ENCODE results near the gene UBTFL1.
"Not testable (repeated sequence)": the region's sequence is repeated elsewhere in the genome, so short reads cannot be mapped to it uniquely, and the experiment has no call there.

UBTFL1 gene, protein sequence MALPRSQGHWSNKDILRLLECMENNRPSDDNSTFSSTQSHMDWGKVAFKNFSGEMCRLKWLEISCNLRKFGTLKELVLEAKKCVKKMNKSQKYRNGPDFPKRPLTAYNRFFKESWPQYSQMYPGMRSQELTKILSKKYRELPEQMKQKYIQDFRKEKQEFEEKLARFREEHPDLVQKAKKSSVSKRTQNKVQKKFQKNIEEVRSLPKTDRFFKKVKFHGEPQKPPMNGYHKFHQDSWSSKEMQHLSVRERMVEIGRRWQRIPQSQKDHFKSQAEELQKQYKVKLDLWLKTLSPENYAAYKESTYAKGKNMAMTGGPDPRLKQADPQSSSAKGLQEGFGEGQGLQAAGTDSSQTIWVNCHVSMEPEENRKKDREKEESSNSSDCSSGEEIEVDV

DNA sequence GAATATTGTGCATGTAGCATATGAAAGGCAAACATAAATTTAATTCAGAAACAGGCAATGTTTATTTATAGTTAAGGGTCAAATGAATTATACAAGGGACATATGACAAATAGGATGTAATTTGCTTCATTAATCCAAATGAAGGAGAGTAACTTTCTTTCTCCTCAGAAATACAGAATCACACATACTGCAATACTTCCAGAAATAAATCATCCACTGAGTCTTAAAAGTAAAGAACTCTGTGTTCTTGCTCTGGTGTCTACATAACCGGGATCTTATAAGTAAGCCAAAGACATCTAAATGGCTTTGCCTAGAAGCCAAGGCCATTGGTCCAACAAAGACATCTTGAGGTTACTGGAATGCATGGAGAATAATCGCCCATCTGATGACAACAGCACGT, at the start of gene UBTFL1:
Gene UBTFL1, plus strand, starts transcription at position 301 of the 400 bp plus-strand sequence. Its CDS starts 0 bp downstream, at position 301.
- not testable (repeated sequence) for DNase-seq

GRCh38 chr11:90051591-90052209, 34.0 kb upstream of the UBTFL1 start:
- DNase-seq: not testable (repeated sequence)

GRCh38 chr11:90052311-90052710, 33.4 kb upstream of the UBTFL1 start:
- not testable (repeated sequence) for DNase-seq

GRCh38 chr11:90053545-90053944, 32.2 kb upstream of the UBTFL1 start:
- DNase-seq: not testable (repeated sequence)

DNA sequence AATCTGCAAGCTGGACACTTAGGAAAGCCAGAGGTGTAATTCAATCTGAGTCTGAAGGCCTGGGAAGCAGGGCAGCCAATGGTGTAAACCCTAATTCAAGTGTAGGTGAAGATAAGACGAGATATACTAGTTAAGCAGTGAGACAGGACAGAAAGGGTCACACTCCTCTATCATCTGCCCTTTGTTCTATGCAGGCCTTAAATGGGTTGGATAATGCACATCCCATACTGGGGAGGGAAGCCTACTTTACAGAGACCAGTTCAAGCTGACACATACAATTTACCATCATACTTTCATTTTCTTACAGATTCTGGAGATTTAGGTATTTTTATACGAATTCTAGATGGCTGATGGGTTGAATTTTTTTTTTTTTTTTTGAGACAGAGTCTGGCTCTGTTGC, 3.0 kb downstream of the UBTFL1 start:
- DNase-seq: not testable (repeated sequence)

- not testable (repeated sequence) for DNase-seq
Observed at GRCh38 chr11:90095230-90095924, 9.6 kb downstream of the UBTFL1 start.

DNA sequence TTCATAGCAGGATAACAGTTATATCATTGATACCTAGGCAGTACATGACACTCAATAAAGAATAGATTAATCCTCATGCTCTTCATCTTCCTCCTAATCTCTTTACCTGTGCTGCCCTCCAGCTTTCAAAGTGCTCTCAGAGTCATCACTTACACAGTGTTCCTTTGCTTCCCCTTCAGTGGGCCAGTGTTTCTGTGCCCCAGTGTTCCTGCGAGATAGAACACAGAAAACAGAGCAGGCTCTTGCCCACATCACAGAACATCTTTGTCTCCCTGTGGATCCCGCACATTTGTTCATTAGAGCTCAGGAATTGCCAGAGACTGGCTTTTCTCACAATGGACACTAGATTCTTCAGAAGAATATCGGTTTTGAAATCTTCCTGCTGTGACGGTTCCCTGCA, 12.5 kb downstream of the UBTFL1 start:
- DNase-seq: not testable (repeated sequence)

DNA sequence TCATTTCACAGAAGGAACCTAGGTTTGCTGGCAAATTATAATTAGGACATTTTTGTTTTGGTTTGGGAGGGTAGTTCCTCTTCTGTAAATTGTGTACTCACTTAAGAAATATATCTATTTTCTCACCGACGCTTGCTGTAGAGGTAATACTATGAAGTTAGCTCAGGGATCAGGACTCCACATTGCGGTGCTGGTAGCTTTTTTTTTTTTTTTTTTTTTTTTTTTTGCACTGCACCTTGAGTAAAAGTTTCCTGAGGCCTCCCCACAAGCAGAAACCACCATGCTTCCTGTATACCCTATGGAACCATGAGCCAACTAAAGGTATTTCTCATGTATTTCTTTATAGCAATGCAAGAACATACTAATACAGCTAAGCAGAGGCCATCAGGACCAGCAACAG, 14.7 kb downstream of the UBTFL1 start:
- DNase-seq: no peak

- no peak for DNase-seq
Observed at GRCh38 chr11:90113541-90113940, 27.8 kb downstream of the UBTFL1 start.

GRCh38 chr11:90120191-90120590, 34.4 kb downstream of the UBTFL1 start:
- DNase-seq: no peak

- DNase-seq: no peak
Observed at GRCh38 chr11:90124371-90124770, 38.6 kb downstream of the UBTFL1 start.

DNA sequence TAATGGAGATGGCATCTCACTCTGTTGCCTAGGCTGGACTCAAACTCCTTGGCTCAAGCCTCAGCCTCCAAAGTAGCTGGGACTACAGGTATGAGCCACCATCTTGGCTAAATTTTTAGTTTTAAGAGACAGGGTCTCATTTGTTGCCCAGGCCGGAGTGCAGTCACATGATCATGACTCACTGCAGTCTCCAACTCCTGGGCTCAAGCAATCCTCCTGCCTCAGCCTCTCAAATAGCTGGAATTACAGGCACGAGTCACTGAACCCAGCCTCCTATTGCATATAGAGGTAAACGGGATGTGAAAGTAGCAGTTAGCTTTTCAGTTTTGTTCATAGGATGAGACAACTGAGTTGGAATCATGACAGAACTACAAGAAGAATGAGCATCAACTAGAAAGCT, 39.2 kb downstream of the UBTFL1 start:
- DNase-seq: no peak

- no peak for DNase-seq
Observed at GRCh38 chr11:90133560-90134477, 48.1 kb downstream of the UBTFL1 start.

DNA sequence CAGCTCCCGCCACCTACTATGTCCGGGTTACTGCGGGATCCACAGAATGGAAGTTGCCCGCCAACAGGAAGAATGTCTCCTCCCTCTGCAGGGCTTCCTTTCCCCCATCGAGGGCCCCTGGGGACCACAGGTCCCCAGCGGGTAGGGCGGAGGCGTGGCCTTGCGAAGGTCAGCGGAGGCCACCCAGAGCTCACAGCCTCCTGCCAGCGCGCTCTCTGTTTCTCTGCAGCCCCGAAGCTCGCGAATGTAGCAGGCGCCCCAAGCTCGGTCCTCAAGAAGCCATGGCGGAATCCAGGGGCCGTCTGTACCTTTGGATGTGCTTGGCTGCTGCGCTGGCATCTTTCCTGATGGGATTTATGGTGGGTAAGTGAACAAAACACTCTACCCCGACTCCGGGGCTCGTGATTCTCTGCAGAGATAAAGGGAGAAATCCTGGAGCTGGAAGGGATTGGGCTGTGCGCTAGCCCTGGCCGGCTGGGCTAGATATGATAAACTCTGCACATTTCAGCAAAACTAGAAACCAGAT, 48.8 kb downstream of the UBTFL1 start, which contains the start of gene NAALAD2:
Gene NAALAD2, plus strand, starts transcription at position 186 of the 526 bp plus-strand sequence. Its CDS starts 96 bp downstream, at position 282.
- no peak for DNase-seq

- no peak for DNase-seq
Observed at GRCh38 chr11:90135016-90135415, 49.3 kb downstream of the UBTFL1 start.
